HG03196 (cell line): ENCODE data around the gene PACSIN2.

Experiments
- ATAC-seq: cut with Tn5 transposase; IDR thresholded peaks from one replicate; pipeline ENCODE4 v1.9.1; 2021; ENCODE audit not compliant: unreplicated experiment

Gene PACSIN2

GRCh38 chr22:42907404-42908373 is 107.3 kb downstream of the PACSIN2 start:
- ATAC-seq = no peak

GRCh38 chr22:42906605-42907348 is 108.2 kb downstream of the PACSIN2 start:
- no peak for ATAC-seq

GRCh38 chr22:42905702-42906183 is 109.2 kb downstream of the PACSIN2 start:
- ATAC-seq = no peak

- ATAC-seq = no peak
Observed at GRCh38 chr22:42905217-42905616, 109.7 kb downstream of the PACSIN2 start.

GRCh38 chr22:42904050-42904449 is 110.9 kb downstream of the PACSIN2 start:
- no peak for ATAC-seq

GRCh38 chr22:42902875-42903510 is 112.0 kb downstream of the PACSIN2 start:
- ATAC-seq = no peak

- no peak for ATAC-seq
Observed at GRCh38 chr22:42901790-42902508, 113.0 kb downstream of the PACSIN2 start.

GRCh38 chr22:42897960-42898359 is 117.0 kb downstream of the PACSIN2 start:
- no peak for ATAC-seq

- ATAC-seq = no peak
Observed at GRCh38 chr22:42895541-42895981, 119.4 kb downstream of the PACSIN2 start.

GRCh38 chr22:42895087-42895486 is 119.9 kb downstream of the PACSIN2 start:
- no peak for ATAC-seq

- no peak for ATAC-seq
Observed at GRCh38 chr22:42893371-42894150, 121.4 kb downstream of the PACSIN2 start.

GRCh38 chr22:42892571-42893316 is 122.2 kb downstream of the PACSIN2 start:
- no peak for ATAC-seq

- ATAC-seq = no peak
Observed at GRCh38 chr22:42892156-42892555, 122.8 kb downstream of the PACSIN2 start.

- no peak for ATAC-seq
Observed at GRCh38 chr22:42891696-42892095, 123.3 kb downstream of the PACSIN2 start.

- no peak for ATAC-seq
Observed at GRCh38 chr22:42891008-42891407, 123.9 kb downstream of the PACSIN2 start.

GRCh38 chr22:42889304-42889703 is 125.6 kb downstream of the PACSIN2 start:
- ATAC-seq = no peak

- ATAC-seq = no peak
Observed at GRCh38 chr22:42887523-42888507, 127.1 kb downstream of the PACSIN2 start.

GRCh38 chr22:42887120-42887519 is 127.8 kb downstream of the PACSIN2 start:
- no peak for ATAC-seq
